Measurements from ENCODE around the gene RGS10.

DNA sequence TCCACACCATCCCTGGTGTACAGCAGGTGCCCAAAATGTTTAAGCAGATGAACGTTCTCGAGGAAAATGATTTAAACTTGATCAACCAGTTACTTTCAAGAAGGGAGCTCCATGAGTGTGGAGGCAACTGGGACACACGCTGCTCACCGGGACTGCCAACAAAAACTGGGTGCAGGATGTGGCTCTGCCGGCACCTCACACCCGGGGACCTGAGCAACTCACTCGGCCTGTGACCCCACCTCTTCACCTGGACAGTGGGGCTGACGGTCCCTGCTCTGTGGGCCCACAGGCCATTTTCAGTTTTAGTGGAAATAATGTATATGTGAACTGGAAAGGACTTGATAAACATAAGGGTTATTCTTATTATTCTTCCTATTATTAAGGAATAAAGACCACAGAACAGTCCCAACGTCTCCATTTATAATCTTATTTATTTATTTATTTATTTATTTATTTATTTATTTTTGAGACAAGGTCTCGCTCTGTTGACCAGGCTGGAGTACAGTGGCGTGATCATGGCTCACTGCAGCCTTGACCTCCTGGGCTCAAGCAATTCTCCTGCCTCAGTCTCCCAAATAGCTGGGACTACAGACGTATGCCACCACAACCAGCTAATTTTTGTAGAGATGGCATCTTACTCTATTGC is 60.6 kb downstream of the RGS10 start:
- TF ChIP-seq, protein P1, sequence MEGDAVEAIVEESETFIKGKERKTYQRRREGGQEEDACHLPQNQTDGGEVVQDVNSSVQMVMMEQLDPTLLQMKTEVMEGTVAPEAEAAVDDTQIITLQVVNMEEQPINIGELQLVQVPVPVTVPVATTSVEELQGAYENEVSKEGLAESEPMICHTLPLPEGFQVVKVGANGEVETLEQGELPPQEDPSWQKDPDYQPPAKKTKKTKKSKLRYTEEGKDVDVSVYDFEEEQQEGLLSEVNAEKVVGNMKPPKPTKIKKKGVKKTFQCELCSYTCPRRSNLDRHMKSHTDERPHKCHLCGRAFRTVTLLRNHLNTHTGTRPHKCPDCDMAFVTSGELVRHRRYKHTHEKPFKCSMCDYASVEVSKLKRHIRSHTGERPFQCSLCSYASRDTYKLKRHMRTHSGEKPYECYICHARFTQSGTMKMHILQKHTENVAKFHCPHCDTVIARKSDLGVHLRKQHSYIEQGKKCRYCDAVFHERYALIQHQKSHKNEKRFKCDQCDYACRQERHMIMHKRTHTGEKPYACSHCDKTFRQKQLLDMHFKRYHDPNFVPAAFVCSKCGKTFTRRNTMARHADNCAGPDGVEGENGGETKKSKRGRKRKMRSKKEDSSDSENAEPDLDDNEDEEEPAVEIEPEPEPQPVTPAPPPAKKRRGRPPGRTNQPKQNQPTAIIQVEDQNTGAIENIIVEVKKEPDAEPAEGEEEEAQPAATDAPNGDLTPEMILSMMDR (IDR thresholded peaks at IDR 0.05) = no peak
- TF ChIP-seq POLR2AphosphoS5 (IDR thresholded peaks at IDR 0.05) (no peak), POLR2A (IDR thresholded peaks at IDR 0.05) (no peak), EP300 (IDR thresholded peaks at IDR 0.05) (no peak)

Data from sigmoid colon (tissue), 4 donors.